Sigmoid colon (tissue), 3 donors: ENCODE measurements around the gene ISYNA1.

Experiments
- POLR2A ChIP-seq, 2 donors: fragments of 450-650 bp; IDR thresholded peaks; one replicate each; pipeline ENCODE4 v1.6.1; 2016; ENCODE audit warnings: antibody characterized with exemption in 2 of 2, mild to moderate bottlenecking in 2 of 2, moderate library complexity in 2 of 2
- TF ChIP-seq, protein P1 (sequence below), 4 experiments: fragments of 450-650 bp in 3 of 4; fragments of 200-600 bp in 1 of 4; IDR thresholded peaks; one replicate each; pipeline ENCODE4 v1.5.1; 2016 to 2019; ENCODE audit warnings: antibody characterized with exemption in 4 of 4, mild to moderate bottlenecking in 3 of 4, moderate library complexity in 2 of 4

DNA sequence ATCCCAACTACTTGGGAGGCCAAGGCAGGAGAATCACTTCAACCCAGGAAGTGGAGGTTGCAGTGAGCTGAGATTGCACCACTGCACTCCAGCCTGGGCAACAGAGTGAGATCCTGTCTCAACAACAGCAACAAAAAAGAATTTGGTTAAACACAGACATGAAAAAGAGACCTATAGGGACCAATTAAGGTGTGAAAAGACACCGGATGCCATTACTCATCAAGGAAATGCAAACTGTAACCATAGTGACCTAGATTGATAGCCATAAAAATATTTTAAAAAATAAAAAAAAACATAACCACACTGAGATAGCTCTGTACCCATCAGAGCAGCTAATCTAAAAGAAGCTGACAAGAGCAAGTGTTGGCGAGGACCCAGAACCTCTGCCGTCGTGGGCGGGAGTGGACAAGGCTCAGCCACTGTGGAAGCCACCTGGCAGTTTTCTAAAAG lies 37.1 kb upstream of the ISYNA1 start:
- TF ChIP-seq POLR2A (IDR thresholded peaks at IDR 0.05), result no peak
- TF ChIP-seq, protein P1, sequence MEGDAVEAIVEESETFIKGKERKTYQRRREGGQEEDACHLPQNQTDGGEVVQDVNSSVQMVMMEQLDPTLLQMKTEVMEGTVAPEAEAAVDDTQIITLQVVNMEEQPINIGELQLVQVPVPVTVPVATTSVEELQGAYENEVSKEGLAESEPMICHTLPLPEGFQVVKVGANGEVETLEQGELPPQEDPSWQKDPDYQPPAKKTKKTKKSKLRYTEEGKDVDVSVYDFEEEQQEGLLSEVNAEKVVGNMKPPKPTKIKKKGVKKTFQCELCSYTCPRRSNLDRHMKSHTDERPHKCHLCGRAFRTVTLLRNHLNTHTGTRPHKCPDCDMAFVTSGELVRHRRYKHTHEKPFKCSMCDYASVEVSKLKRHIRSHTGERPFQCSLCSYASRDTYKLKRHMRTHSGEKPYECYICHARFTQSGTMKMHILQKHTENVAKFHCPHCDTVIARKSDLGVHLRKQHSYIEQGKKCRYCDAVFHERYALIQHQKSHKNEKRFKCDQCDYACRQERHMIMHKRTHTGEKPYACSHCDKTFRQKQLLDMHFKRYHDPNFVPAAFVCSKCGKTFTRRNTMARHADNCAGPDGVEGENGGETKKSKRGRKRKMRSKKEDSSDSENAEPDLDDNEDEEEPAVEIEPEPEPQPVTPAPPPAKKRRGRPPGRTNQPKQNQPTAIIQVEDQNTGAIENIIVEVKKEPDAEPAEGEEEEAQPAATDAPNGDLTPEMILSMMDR (IDR thresholded peaks at IDR 0.05), result no peak
